Heart right ventricle (tissue), 16 donors: ENCODE results near the gene EMC1. TPM values are rescaled to one million over a fixed set of nuclear protein-coding genes. Genes with fewer than 3 reads are reported as not detected.

Source experiments
- ATAC-seq, 8 donors: fragments of 200-7000 bp; cut with Tn5 transposase; one replicate each; pipeline ENCODE4 v1.9.1; 2020; ENCODE audit warnings: mild to moderate bottlenecking in 8 of 8, moderate library complexity in 8 of 8, moderate number of reproducible peaks in 1 of 8
- DNase-seq, 2 donors: peaks; one replicate each; pipeline ENCODE4 v3.0.0-alpha.2; 2020
- H3K27ac ChIP-seq, 10 donors: fragments of 200-600 bp; sonication (generic) in 2 of 10; one replicate each; pipeline versions ENCODE4 v1.5.0 to v1.8.0; 2020 to 2022; ENCODE audit warnings: mild to moderate bottlenecking in 3 of 10
- H3K27me3 ChIP-seq, 7 donors: fragments of 200-600 bp; one replicate each; pipeline ENCODE4 v1.8.0; 2021 to 2022; ENCODE audit warnings: mild to moderate bottlenecking in 2 of 7
- H3K36me3 ChIP-seq, 9 donors: fragments of 200-600 bp; sonication (generic) in 1 of 9; one replicate each; pipeline versions ENCODE4 v1.5.0 to v1.8.0; 2020 to 2022; ENCODE audit warnings: mild to moderate bottlenecking in 2 of 9
- H3K4me1 ChIP-seq, 9 donors: fragments of 200-600 bp; sonication (generic) in 1 of 9; one replicate each; pipeline versions ENCODE4 v1.5.0 to v1.8.0; 2020 to 2022; ENCODE audit warnings: mild to moderate bottlenecking in 4 of 9
- H3K4me3 ChIP-seq, 10 donors: fragments of 200-600 bp; sonication (generic) in 2 of 10; one replicate each; pipeline versions ENCODE4 v1.5.0 to v1.8.0; 2020 to 2022; ENCODE audit warnings: mild to moderate bottlenecking in 7 of 10, moderate library complexity in 2 of 10
- H3K9me3 ChIP-seq, 11 donors: fragments of 200-600 bp in 10 of 11; sonication (generic) in 2 of 11; one replicate each; pipeline versions ENCODE4 v1.5.0 to v1.8.0; 2013 to 2022; ENCODE audit warnings: mild to moderate bottlenecking in 2 of 11, control low read depth in 1 of 11, moderate library complexity in 1 of 11
- CTCF ChIP-seq, 9 donors: fragments of 200-600 bp; sonication (generic) in 2 of 9; IDR thresholded peaks; one replicate each; pipeline versions ENCODE4 v1.5.0 to v1.8.0; 2021 to 2022; ENCODE audit warnings: antibody characterized with exemption in 9 of 9, mild to moderate bottlenecking in 5 of 9, moderate library complexity in 1 of 9
- WGBS, 2 donors: extraction: QIAGEN DNeasy Blood & Tissue Kit; methylation state at CpG; one replicate each; pipeline ENCODE4 v1.1.7; 2013; ENCODE audit warnings: inconsistent platforms in 1 of 2; 5-methylcytosine and 5-hydroxymethylcytosine counted together
- intact Hi-C, 10 donors: fragments of 100-400 bp; cut with DNase I; formaldehyde crosslinking; loops; one replicate each; pipeline versions ENCODE4 v1.11.1 to v1.14.2; 2022
- polyA plus RNA-seq, 2 donors: library from polyadenylated mRNA; stranded (reverse); fragments of 200-250 nt; gene quantifications; one replicate each; pipeline ENCODE4 v1.2.3, GENCODE V29; 2013
- total RNA-seq, 10 donors: library from RNA; stranded (reverse); fragmentation: NEBNext Ultra II Directional in 3 of 10; extraction: Animal tissue kit (Norgen Biotek cat#: 25700) in 3 of 10; gene quantifications; one replicate each; pipeline versions ENCODE4 v1.2.1 to v1.2.4, GENCODE V29; 2021 to 2023
- donor health status: Arrhythmogenic right ventricular cardiomyopathy.
- donor health status: ischemic (EF 13 %, LVEDD 7.1; RV severe dilation, severe dysfunction).
- donor health status: healthy with polysubstance abuse.
- donor health status: DM: no; HTN: yes; CAD: no.
- donor health status: DM: no; HTN: no; CAD: no.
- donor health status: ischemic (EF 25% LVEDD 6.9; RV normal size, moderate dysfunction).
- donor health status: ischemic (EF 25% LVEDD 5.7; RV mildly dilated, moderate dysfunction).
- donor health status: healthy.
- donor health status: DM: yes; HTN: yes; CAD: no.
- donor health status: Ischemic cardiomyopathy.
- donor health status: ischemic (EF 35%, LVEDD 5.7; RV mildly dilated, moderate dysfunction).
- donor health status: nonischemic (EF 11% LVEDD 7.7; RV severe dilation, severe dysfunction).
- donor health status: DM: yes; HTN: yes; CAD: no.
- donor health status: PGD.
- donor health status: ischemic (EF 29% LVEDD 5.4; RV normal size, mild dysfunction).
- donor health status: nonischemic (EF 23%, LVEDD 6.1; RV moderate dilation, normal function).

The EMC1 gene
- total and polyA plus RNA-seq, 12 donors: 14.9 to 33.2 (median 27.3) TPM

- DNase-seq (no peak), ATAC-seq (no peak)
- no peak overlapping the region for H3K4me3 ChIP-seq
- H3K4me1 ChIP-seq: peaks cover 11 to 55% (median 44%) of the 10 kb centered on the region in 9 donors
- H3K36me3 ChIP-seq: peaks cover 0 to 41% (median 0%) of the 10 kb centered on the region in 9 donors
- H3K9me3 ChIP-seq: no peaks in the 10 kb centered on the region
- H3K27me3 ChIP-seq: no peaks in the 10 kb centered on the region
- TF ChIP-seq CTCF (IDR thresholded peaks at IDR 0.05): no peak
- intact Hi-C loops: loop anchor here in 1 of 10 donors (10.0 kb wide), 1 partner anchor 383 kb away; a partner anchor contains a TSS
- no peak overlapping the region for H3K27ac ChIP-seq
These were observed 39.2 kb downstream of the EMC1 start for GRCh38 chr1:19212167-19212566.

GRCh38 chr1:19210772-19211549 is 40.4 kb downstream of the EMC1 start:
- Histone ChIP-seq H3K27me3 (no peaks in the 10 kb centered on the region), H3K27ac (peak overlapping the region; percentile 84 to 97 (median 95)), H3K4me3 (peak overlapping the region; percentile 70 to 94 (median 90)), H3K4me1 (peaks cover 15 to 67% (median 56%) of the 10 kb centered on the region in 9 donors), H3K36me3 (peaks cover 0 to 30% (median 0%) of the 10 kb centered on the region in 9 donors), H3K9me3 (no peaks in the 10 kb centered on the region)
- intact Hi-C loops: loop anchor here in 1 of 10 donors (10.0 kb wide), 1 partner anchor 384 kb away; a partner anchor contains a TSS
- no peak for TF ChIP-seq CTCF (IDR thresholded peaks at IDR 0.05)
- DNase-seq (no peak), ATAC-seq (peak in 1 of 8 donors; percentile 1)
- WGBS, 2 donors: 21 to 22% methylated on average over 12 of the region's 12 CpGs

- 0% methylated on average over 78 to 80 of the region's 80 CpGs for WGBS, 2 donors
- intact Hi-C loops: loop anchor here in 1 of 10 donors (10.0 kb wide), 1 partner anchor 385 kb away; a partner anchor contains a TSS
- peaks cover 0 to 26% (median 0%) of the 10 kb centered on the region in 9 donors for H3K36me3 ChIP-seq
- DNase-seq (peak; percentile 94 to 95), ATAC-seq (peak; percentile 98 to 99 (median 98))
- H3K4me3 ChIP-seq: peak within 1 kb of the TSS; percentile 70 to 94 (median 90)
- TF ChIP-seq CTCF (IDR thresholded peaks at IDR 0.05): peak in 1 of 9 donors; percentile 35
- peak within 1 kb of the TSS; percentile 84 to 97 (median 95) for H3K27ac ChIP-seq
- H3K4me1 ChIP-seq: peaks cover 15 to 73% (median 64%) of the 10 kb centered on the region in 9 donors
- H3K27me3 ChIP-seq: no peaks in the 10 kb centered on the region
- H3K9me3 ChIP-seq: no peaks in the 10 kb centered on the region
These were observed 41.1 kb downstream of the EMC1 start, which contains the start of gene UBR4 for GRCh38 chr1:19209990-19210771. TSS of gene UBR4 (minus strand) at chr1:19210266. CDS start at chr1:19210248, 18 bp downstream.

GRCh38 chr1:19209439-19209989 is 41.8 kb downstream of the EMC1 start:
- ATAC-seq (peak; percentile 36 to 63 (median 45)), DNase-seq (peak in 1 of 2 donors; percentile 26)
- Histone ChIP-seq H3K27me3 (no peaks in the 10 kb centered on the region), H3K9me3 (no peaks in the 10 kb centered on the region), H3K4me3 (peak overlapping the region; percentile 70 to 94 (median 90)), H3K4me1 (peaks cover 15 to 78% (median 71%) of the 10 kb centered on the region in 9 donors), H3K36me3 (peaks cover 0 to 19% (median 0%) of the 10 kb centered on the region in 9 donors), H3K27ac (peak overlapping the region; percentile 84 to 97 (median 95))
- TF ChIP-seq CTCF (IDR thresholded peaks at IDR 0.05): no peak
- intact Hi-C loops: no loop called here
- 0% methylated on average over 28 of the region's 28 CpGs for WGBS, 2 donors
